HG02623 (cell line): ENCODE measurements around the gene REXO1.
"Not testable (repeated sequence)": the region's sequence is repeated elsewhere in the genome, so short reads cannot be mapped to it uniquely, and the experiment has no call there.

ENCODE experiments used
- ATAC-seq: cut with Tn5 transposase; IDR thresholded peaks from one replicate; pipeline ENCODE4 v1.9.1; 2021; ENCODE audit warnings: moderate library complexity; ENCODE audit not compliant: unreplicated experiment

Gene REXO1

GRCh38 chr19:1877280-1877660 lies 29.0 kb upstream of the REXO1 start:
- not testable (repeated sequence) for ATAC-seq

GRCh38 chr19:1876496-1877279 lies 28.4 kb upstream of the REXO1 start:
- ATAC-seq: peak; percentile 8

- peak; percentile 76 for ATAC-seq
Measured at GRCh38 chr19:1875646-1876495, 27.6 kb upstream of the REXO1 start.

- ATAC-seq: not testable (repeated sequence)
Measured at GRCh38 chr19:1875265-1875645, 27.0 kb upstream of the REXO1 start.

- ATAC-seq: no peak
Measured at GRCh38 chr19:1874554-1875185, 26.4 kb upstream of the REXO1 start.

- ATAC-seq: no peak
Measured at GRCh38 chr19:1873524-1874473, 25.5 kb upstream of the REXO1 start.

GRCh38 chr19:1872807-1873523 lies 24.7 kb upstream of the REXO1 start:
- ATAC-seq: no peak

- no peak for ATAC-seq
Measured at GRCh38 chr19:1871630-1872029, 23.3 kb upstream of the REXO1 start.

- no peak for ATAC-seq
Measured at GRCh38 chr19:1871140-1871597, 22.9 kb upstream of the REXO1 start.

GRCh38 chr19:1868971-1869370 lies 20.7 kb upstream of the REXO1 start:
- ATAC-seq: no peak

- no peak for ATAC-seq
Measured at GRCh38 chr19:1867349-1867724, 19.1 kb upstream of the REXO1 start.

- no peak for ATAC-seq
Measured at GRCh38 chr19:1866693-1867348, 18.5 kb upstream of the REXO1 start.

- no peak for ATAC-seq
Measured at GRCh38 chr19:1865172-1866010, 17.1 kb upstream of the REXO1 start.

GRCh38 chr19:1864480-1865171 lies 16.3 kb upstream of the REXO1 start:
- ATAC-seq: no peak

GRCh38 chr19:1863638-1864479 lies 15.6 kb upstream of the REXO1 start:
- peak; percentile 44 for ATAC-seq

GRCh38 chr19:1863328-1863637 lies 15.0 kb upstream of the REXO1 start, which contains the start of gene KLF16:
Gene KLF16 (minus strand): TSS chr19:1863579. CDS start chr19:1863497, 82 bp downstream.
- ATAC-seq: peak; percentile 5
